Suprapubic skin (tissue), 3 donors: ENCODE measurements around the gene MFSD6.

Source experiments
- CTCF ChIP-seq, 2 donors: fragments of 200-600 bp in 1 of 2; fragments of 450-650 bp in 1 of 2; sonication (generic) in 1 of 2; IDR thresholded peaks; one replicate each; pipeline ENCODE4 v1.5.1; 2016 to 2019; ENCODE audit warnings: antibody characterized with exemption in 2 of 2, mild to moderate bottlenecking in 1 of 2, moderate library complexity in 1 of 2
- POLR2AphosphoS5 ChIP-seq, 3 donors: sonication (generic); formaldehyde crosslinking; IDR thresholded peaks; one replicate each; pipeline ENCODE4 v1.6.1; 2017; ENCODE audit warnings: antibody characterized with exemption in 3 of 3

DNA sequence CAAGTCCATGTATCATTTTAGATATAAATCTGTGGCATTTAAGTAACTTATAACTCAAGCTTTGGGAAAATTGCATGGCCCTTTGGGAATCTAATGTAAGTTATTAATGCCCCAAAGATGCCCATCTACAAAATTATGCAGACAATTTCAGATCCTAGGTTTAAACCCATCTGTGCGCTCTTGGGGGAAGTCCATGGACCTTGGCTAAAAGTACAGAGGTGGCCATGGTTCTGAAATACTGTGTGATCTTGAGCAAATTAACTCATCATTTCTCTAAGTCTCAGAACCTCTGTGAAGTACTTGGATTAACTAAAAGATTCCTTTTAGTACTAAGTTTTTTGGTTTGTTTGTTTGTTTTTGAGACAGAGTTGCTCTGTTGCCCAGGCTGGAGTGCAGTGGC, 45.3 kb upstream of the MFSD6 start:
- TF ChIP-seq CTCF (IDR thresholded peaks at IDR 0.05) (no peak), POLR2AphosphoS5 (IDR thresholded peaks at IDR 0.05) (no peak)
